Measurements from ENCODE around the gene SLX4IP.

SLX4IP gene

GRCh38 chr20:10554285-10554684, 119.2 kb downstream of the SLX4IP start:
- DNase-seq = no peak

GRCh38 chr20:10555393-10555792, 120.3 kb downstream of the SLX4IP start:
- DNase-seq = no peak

- DNase-seq = no peak
These were observed 120.8 kb downstream of the SLX4IP start for GRCh38 chr20:10555865-10556308.

DNA sequence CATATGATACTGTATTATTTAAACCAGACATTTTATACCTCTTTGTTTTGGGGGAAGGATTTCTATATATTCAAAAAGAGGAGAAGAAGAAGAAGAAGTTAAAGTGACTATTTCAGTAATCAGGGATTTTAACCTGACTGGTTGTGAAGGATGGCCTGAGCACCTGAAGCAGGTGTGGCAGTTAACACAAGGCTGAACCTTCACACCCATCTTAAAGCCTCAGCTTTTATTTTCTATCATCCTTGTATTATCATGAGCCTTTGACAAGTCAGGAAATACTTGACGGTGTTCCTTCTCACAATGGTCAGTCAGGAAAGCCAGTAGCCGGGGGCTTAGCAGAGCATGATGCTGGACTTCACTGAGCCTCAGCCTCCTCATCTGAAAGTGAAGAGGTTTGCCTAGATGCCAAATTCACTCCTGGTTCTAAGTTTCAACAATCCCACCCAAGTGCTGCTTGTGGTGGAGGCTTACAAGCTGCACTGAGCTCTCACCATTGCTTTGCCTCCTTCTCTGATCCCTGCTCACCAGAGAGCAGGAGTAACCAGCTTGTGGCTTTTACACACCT, 121.5 kb downstream of the SLX4IP start:
- no peak for DNase-seq

DNA sequence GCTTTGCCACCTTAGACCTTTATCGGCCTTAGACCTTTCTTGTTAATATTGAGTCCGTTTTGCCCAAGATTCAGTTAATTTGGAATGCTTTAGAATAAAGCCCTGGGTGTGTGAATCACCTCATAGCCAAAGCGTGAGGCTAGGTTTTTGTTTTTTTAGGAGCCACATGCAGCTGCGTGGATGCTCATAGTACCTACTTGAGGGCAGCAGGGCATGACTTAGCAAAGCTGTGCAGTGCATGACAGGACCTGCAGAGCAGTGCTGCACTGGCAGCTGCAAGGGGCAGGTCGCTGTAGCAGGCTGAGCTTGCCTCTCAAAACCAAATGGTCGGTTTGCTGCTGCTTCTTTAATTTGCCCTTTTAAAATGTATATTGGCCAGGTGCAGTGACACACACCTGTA, 122.6 kb downstream of the SLX4IP start:
- no peak for DNase-seq

GRCh38 chr20:10558635-10559187, 123.6 kb downstream of the SLX4IP start:
- DNase-seq = peak; percentile 62

DNA sequence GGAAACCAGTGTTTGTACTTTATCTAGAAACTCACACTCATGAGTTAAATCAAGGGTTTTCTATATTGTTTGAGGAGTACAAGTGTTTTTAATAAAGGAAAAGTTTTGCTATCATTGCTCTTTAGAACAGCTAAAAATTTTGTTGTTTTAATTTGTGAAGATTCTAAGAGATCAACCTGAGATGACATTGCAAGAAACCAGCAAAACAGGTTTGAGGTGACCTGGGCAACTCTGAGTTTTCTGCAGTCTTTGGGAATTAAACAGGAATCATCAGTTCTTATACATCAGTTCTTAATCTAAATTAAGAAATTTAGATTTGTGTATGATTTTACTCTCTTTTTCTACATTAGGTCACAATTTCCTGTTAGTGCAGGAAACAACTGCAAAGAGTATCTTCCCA, 124.2 kb downstream of the SLX4IP start:
- no peak for DNase-seq

- DNase-seq = no peak
These were observed 125.6 kb downstream of the SLX4IP start for GRCh38 chr20:10560686-10561085.

- no peak for DNase-seq
These were observed 126.2 kb downstream of the SLX4IP start for GRCh38 chr20:10561302-10561701.

- no peak for DNase-seq
These were observed 127.8 kb downstream of the SLX4IP start for GRCh38 chr20:10562899-10563298.

GRCh38 chr20:10563935-10564492, 128.9 kb downstream of the SLX4IP start:
- DNase-seq = no peak

DNA sequence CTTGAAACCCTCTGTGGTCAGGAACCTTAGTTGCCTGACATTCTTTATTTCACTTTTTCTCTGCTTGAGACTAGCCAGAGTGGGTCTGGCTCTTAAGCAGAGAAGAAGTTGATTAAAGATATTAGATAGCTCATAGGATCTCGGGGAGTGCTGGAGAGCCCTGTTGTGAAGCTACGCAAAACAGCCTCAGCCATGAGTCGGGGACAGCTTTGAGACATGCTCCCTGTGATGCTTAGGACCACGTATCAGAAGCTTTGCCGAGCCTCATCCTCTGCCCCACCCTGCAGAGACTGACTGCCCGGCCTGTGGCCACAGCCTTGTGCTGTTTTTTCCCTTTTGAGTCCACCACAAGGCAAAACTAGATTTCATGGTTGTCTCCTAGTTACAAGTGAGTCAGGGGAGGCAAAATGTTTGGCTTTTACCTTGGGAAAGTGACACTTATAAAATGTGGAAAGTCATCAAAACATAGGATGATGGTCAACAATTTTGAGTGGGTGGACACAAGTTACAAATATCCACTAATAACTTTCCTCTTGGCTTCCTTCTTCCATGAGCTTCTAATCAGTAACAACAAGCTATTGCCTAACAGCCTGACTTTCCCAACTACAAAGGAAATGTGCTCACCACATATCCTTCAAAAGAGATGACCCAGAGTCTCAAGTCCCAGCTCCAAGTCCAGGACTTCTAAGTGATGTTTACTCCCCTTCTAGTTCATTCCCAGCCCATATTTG, 130.3 kb downstream of the SLX4IP start:
- no peak for DNase-seq

DNA sequence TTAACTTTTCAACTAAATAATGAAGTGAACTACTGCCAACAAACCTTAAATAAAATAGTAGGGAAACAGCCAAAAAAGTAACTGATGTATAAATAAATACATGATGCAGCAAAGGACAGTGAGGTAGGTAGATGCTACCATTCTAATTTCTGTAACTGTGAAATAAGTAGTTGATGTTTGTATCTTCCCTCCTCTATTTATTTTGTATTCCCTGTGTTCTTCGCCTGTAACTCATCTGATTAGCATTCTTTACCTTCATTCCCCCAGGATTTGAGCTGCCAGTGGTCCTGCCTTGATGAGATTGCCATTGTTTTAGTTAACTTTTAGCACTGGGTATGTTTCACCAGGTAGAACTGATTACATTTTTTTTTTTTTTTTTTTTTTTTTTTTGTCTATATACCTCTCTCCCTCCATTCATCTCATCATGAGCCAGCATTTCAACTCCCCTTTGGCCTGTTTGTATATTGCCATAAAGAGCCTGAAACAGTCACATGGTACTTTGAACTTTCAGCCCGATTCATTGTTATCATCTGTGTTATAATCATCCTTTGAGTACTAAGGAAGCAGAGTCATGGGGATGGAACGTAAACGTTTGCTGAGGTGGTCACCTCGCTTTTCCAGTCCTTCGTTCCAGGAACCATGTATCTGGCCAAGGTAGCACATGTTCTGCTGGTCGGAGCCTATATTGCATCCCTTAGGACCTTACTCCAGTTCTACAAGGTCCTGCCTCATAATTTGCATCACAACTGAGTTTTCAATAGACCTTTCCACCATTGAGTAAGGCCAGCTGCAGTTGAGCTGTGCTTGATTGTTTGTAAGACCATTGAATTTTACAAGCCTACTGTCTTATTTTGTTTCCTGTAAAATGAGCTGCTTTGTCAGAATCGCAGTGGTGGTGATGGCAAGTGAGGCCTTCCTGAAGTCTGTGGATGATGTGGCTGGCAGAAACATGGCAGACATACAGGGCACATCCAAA, 131.1 kb downstream of the SLX4IP start:
- no peak for DNase-seq

DNA sequence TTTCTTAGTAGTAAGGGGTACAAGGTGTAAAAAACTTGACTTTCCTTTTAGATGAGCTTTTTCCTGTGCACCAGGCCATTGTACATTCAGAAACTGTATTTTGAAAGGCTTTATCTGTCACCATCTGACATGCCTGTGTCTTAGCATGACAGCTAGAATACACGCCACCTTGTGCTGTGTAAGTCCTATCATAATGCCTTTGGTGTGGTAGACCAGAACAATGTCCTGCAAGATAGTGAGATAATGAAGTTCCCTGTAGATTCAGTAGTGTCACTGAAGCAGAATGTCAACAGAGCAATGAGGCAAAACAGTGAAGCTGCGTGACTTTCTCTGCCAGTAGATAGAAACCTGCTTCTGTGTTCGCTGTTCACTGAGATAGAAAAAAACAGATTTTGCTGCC, 132.9 kb downstream of the SLX4IP start:
- DNase-seq = peak; percentile 53

GRCh38 chr20:10571313-10571815, 136.3 kb downstream of the SLX4IP start:
- DNase-seq = no peak

DNA sequence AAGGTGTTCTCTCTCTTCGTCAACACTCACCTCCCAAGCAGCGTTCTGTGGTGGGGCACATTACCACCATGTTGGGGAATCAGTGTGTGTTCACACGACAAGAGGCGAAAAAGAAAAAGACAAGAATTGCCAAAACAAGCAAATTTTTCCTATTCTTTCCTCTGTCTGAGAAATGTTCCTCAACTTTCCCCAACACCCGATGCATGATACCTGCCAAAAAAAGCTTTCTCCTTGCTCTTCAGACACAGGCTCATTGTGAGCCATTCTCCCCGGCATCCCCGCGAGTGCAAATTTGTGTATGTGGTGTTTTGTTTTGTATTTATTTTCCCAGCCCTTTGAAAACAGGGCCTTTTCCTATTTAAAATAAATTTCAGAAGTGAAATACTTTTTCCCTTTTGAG, 137.7 kb downstream of the SLX4IP start:
- DNase-seq = no peak

- no peak for DNase-seq
These were observed 138.3 kb downstream of the SLX4IP start for GRCh38 chr20:10573273-10573950.

DNA sequence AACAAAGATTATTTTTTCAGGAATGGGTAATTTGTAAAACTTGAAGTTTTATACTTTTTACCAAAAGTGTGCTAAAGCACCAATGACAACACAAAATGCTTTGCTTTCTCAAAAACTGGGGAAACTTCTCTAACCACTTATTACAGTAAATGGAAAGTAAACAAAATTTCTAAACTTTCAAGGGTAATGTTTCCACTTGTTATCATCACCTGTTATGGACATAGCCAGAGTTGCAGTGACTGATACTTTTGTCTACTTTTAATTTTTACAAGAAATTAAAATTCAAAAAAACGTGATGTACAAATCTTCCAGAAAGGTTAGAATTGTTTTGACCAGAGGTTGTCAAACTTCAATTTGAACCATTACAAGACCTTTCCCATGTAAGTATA, 138.8 kb downstream of the SLX4IP start:
- no peak for DNase-seq

DNA sequence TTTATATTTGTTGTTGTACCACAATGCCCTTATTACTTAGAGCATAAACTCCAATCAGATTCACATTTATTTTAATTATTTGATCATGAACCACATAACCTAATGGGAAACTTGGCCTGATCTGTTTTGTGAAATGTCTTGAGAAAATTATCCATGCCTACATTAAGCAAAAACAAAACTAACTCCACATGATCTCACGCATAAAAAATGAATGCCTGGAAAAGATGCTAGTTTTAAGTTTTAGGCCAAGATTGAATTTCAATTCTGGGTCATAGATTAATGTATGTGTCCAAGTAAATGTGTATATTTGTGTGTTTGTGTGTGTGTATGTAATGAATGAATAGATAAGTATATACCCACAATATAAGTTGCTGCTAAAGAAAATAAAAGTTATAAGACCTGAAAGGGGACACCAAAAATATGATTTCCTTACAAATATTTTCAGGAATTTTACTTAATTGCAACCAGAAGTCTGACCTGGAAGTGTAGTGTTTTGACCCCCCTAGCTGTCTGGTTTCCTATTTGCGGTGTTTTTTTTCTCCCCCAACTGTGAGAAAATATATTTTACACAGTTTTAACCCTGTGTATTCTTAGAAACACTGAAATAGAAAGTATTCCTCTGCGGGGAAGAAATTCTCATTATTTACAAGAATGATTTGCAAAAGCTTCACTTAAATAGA, 141.4 kb downstream of the SLX4IP start:
- no peak for DNase-seq

DNA sequence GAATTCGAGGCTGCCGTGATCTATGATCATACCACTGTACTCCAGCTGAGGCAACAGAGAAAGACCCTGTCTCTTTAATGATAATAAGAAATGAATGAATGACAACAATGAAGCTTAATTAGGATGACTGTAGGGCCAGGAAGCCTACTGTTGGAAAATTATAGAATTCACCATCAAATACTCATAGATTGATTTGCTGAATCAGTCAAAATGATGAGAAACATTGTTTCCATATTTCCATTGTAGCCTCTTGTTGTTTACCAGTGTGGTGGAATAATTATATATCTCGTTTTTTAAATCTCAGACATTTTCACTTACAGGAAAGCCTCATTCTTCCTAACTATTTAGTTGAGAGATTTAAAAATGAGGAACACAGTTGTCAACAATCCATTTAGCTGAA, 142.5 kb downstream of the SLX4IP start:
- no peak for DNase-seq

DNA sequence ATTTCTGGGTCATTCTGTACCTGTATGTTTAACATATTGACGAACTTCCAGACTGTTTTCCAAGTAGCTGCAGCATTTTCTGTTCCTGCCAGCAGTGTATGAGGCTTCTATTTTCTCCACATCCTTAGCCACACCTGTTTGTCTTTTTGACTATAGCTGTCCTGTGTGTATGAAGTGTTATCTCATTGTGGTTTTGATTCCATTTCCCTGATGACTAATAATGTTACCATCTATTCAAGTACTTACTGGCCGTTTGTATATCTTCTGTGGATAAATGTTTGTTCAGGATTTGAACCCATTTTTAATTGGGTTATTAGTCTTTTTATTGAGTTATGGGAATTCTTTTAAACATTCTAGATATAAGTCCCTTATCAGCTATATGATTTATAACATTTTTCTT, 143.5 kb downstream of the SLX4IP start:
- DNase-seq = peak; percentile 53

DNA sequence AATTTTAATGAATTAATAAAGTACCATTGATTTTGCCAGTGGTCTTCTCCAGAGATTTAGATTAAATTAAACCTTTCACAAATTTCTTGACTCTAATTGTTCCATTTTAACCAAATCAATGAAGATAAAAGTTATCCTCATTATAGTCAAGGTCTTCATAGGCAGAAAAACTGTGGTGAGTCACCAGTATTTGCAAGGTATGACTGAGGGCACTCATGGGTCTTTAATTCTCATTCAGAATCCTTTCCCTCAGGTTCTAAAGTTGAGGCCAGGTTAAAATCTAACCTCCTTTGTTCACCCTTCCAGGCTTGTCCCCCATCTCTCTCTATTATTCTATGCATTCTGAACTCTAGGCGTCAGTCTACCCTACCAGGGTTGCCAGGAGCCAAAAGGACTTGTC, 144.8 kb downstream of the SLX4IP start:
- DNase-seq = no peak

Data from activated CD4-positive, alpha-beta T cell treated with anti-CD3 and anti-CD28 coated beads, Interleukin-2, amount 50 U/mL, for 16 hours (primary cell).